Activated CD8-positive, alpha-beta memory T cell treated with anti-CD3 and anti-CD28 coated beads, Interleukin-2, amount 50 U/mL, for 1 hour (primary cell): ENCODE results near the gene SFT2D3.
"Not testable (repeated sequence)": the region's sequence is repeated elsewhere in the genome, so short reads cannot be mapped to it uniquely, and the experiment has no call there.

Source experiments
- DNase-seq: peaks from one replicate; pipeline ENCODE4 v3.0.0-alpha.2; 2020; ENCODE audit errors: extremely low read depth

The SFT2D3 gene

DNA sequence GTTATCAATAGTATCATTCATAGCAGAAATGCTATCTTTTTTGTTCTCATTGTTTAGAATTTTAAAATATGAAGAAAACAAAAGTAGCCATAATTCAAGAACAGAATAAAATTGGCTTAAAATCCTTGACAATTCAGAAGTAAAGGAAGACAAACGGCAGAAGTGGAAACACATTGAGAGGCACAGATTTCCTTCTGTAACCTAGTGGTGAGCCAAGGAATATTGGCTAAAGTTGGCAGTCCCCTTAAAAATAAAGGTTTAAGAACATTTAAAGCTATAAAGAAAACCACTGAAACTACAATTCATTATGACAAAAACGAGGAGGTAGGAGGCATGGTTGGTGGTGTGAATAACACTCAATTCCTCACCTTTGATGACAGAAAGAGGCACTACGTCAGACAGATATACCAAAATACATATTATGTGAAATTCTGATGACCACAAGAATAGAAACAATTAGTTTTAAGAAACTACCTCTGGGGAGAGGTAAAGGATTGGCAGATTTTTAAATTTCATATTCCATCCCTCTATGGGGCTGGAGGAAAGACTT lies 42.3 kb downstream of the SFT2D3 start:
- DNase-seq = no peak

DNA sequence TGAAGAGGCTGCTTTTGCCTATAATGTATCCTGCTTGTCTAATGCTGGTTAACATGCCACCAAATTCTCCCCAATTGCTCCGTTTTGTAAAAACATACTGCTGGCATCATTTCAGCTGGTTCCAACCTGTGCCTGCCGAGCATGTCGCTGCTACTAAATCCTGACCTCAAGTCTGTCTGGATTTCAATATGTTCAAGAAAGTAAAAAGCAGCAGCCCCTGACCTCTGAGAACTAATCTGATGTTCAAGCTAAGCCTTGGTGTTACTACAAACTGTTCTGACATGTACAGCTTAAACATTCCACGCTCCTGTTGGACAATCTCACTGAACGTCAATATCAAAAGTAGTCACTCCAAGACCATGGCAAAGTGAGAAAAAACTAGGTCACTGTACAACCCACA lies 46.3 kb downstream of the SFT2D3 start:
- DNase-seq = no peak

DNA sequence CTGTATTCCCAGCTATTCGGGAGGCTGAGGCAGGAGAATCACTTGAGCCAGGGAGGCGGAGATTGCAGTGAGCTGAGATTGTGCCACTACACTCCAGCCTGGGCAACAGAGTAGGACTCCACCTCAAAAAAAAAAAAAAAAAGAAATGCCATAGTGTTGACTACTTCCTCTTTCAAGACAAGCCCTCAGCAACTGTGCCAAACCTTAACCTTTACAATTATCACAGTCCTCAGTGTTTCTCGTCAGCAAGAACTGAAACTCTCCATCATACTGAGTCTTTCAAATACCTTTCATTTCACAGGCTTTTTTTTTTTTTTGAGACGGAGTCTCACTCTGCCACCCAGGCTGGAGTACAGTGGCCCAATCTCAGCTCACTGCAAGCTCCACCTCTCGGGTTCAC lies 48.2 kb downstream of the SFT2D3 start:
- DNase-seq = not testable (repeated sequence)

DNA sequence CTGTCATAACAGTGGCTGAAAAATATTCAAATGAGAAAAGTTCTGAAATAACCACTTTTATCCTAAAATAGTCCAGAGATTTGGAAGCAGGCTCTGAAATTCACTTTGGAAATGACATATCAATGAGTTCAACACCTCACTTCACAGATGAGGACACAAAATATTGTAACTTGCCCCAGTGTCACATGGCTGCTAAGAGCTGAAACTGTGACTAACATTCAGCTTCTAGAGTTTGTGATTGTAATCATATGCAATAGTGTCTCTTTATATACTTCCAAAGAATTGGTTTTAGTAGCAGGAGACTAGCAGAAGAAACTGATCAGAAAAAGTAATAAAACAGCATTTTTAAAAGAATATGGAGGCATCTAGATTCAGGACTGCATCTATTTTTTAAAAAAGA lies 52.1 kb downstream of the SFT2D3 start:
- DNase-seq = no peak

DNA sequence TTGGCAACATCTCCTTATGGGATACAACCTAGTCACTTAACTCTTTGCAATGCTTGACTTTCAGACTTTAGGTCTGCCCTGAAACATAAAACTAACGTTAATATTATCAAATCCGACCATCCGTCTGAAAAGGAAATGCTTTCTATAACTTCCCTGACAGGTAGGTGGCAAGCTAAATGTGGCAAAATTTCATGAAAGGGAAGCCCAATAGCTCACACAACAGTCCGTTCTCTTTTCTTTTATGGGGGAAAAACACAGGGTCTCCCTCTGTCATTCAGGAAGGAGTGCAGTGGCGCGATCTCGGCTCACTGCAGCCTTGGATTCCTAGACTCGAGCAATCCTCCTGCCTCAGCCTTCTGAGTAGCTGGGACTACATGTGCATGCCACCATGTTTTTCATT lies 52.9 kb downstream of the SFT2D3 start:
- DNase-seq = no peak
